H1 (cell line): ENCODE results near the gene BSG. TPM values are rescaled to one million over a fixed set of nuclear protein-coding genes. Genes with fewer than 3 reads are reported as not detected.

Experiments
- CTCF ChIA-PET: fragments of 300-600 bp; sonication (Branson Sonifier 250); formaldehyde crosslinking; loops from one replicate; lab custom pipeline; 2021; ENCODE audit not compliant: partially characterized antibody; lab: Charles Lee
- POLR2A ChIA-PET: fragments of 300-600 bp; sonication (Branson Sonifier 250); formaldehyde crosslinking; loops from one replicate; lab custom pipeline; 2021; ENCODE audit warnings: inconsistent platforms; ENCODE audit not compliant: partially characterized antibody; lab: Charles Lee
- DNase-seq, 2 experiments: peaks; one replicate each; pipeline versions ENCODE4 v3.0.0 to v3.0.0-alpha.2; 2010 to 2022; ENCODE audit warnings: low spot score in 2 of 2, low read depth in 1 of 2, mixed read lengths in 1 of 2
- FAIRE-seq: peaks from 2 replicates; lab custom pipeline; 2011; peaks lifted over from hg19 to GRCh38; lab: Jason Lieb, UNC
- H2AFZ ChIP-seq: 2 replicates; pipeline ENCODE4 v1.8.1; 2012; ENCODE audit warnings: low read length, inconsistent platforms
- H2AK5ac ChIP-seq: 2 replicates; pipeline ENCODE4 v1.6.1; 2013; ENCODE audit warnings: low read depth, low read length
- H2BK120ac ChIP-seq: replicated peaks from 2 replicates; pipeline ENCODE3; 2013; ENCODE audit warnings: low read depth, low read length, inconsistent platforms
- H2BK12ac ChIP-seq: 2 replicates; pipeline ENCODE4 v1.6.1; 2013; ENCODE audit warnings: low read depth, low read length
- H2BK15ac ChIP-seq: 2 replicates; pipeline ENCODE4 v1.6.1; 2013; ENCODE audit warnings: low read length
- H2BK20ac ChIP-seq: 2 replicates; pipeline ENCODE4 v1.6.1; 2013; ENCODE audit warnings: low read length
- H2BK5ac ChIP-seq: 2 replicates; pipeline ENCODE4 v1.6.1; 2013; ENCODE audit warnings: low read depth, low read length
- H3K14ac ChIP-seq: 2 replicates; pipeline ENCODE4 v1.6.1; 2013; ENCODE audit warnings: inconsistent platforms; ENCODE audit not compliant: insufficient read length
- H3K18ac ChIP-seq: 2 replicates; pipeline ENCODE4 v1.6.1; 2013; ENCODE audit warnings: low read length; ENCODE audit errors: extremely low read depth
- H3K23ac ChIP-seq: 2 replicates; pipeline ENCODE4 v1.6.1; 2013; ENCODE audit warnings: inconsistent platforms; ENCODE audit not compliant: insufficient read length
- H3K23me2 ChIP-seq: 2 replicates; pipeline ENCODE4 v1.6.1; 2013; ENCODE audit warnings: low read depth, low read length
- H3K27ac ChIP-seq: 2 replicates; pipeline ENCODE4 v1.6.1; 2011; ENCODE audit warnings: low read depth, low read length, inconsistent platforms
- H3K27me3 ChIP-seq, 4 experiments: replicated peaks in 1 of 4; 1 replicate in 1 of 4; 2 replicates in 3 of 4; pipeline versions ENCODE4 v1.6.1 to v1.8.1; 2011 to 2013; ENCODE audit warnings: low read length in 3 of 4, mild to moderate bottlenecking in 3 of 4, inconsistent platforms in 2 of 4, mixed read lengths in 2 of 4, moderate library complexity in 1 of 4; ENCODE audit not compliant: control insufficient read depth in 3 of 4, insufficient read depth in 3 of 4; ENCODE audit errors: extremely low read depth in 1 of 4
- H3K36me3 ChIP-seq, 4 experiments: 2 replicates each; pipeline versions ENCODE4 v1.6.1 to v1.8.1; 2011 to 2013; ENCODE audit warnings: mild to moderate bottlenecking in 4 of 4, low read length in 3 of 4, moderate library complexity in 2 of 4, control low read depth in 1 of 4, inconsistent platforms in 1 of 4; ENCODE audit not compliant: insufficient read depth in 4 of 4, control insufficient read depth in 2 of 4
- H3K4ac ChIP-seq: replicated peaks from 2 replicates; pipeline ENCODE3; 2013; ENCODE audit warnings: low read length, low read depth, mixed read lengths, inconsistent platforms; ENCODE audit not compliant: insufficient read length
- H3K4me1 ChIP-seq, 4 experiments: replicated peaks in 1 of 4; 1 replicate in 1 of 4; 2 replicates in 3 of 4; pipeline versions ENCODE4 v1.6.1 to v1.8.1; 2011 to 2013; ENCODE audit warnings: low read length in 3 of 4, inconsistent platforms in 2 of 4, mixed read lengths in 1 of 4; ENCODE audit not compliant: insufficient read depth in 4 of 4, control insufficient read depth in 3 of 4
- H3K4me2 ChIP-seq, 2 experiments: 2 replicates each; pipeline versions ENCODE4 v1.6.1 to v1.8.1; 2011 to 2013; ENCODE audit warnings: low read depth in 2 of 2, low read length in 2 of 2, control low read depth in 1 of 2, inconsistent platforms in 1 of 2, mild to moderate bottlenecking in 1 of 2; ENCODE audit not compliant: insufficient read depth in 1 of 2
- H3K4me3 ChIP-seq, 4 experiments: fragments of 200-600, 300-600 bp in 1 of 4; sonication (generic), shearing (Covaris generic), sonication (Bioruptor Twin) in 1 of 4; 2 replicates each; pipeline versions ENCODE4 v1.5.1 to v1.8.1; 2011 to 2016; ENCODE audit warnings: low read length in 4 of 4, low read depth in 3 of 4, control low read depth in 2 of 4, inconsistent platforms in 2 of 4, mild to moderate bottlenecking in 2 of 4, mixed read lengths in 1 of 4, moderate library complexity in 1 of 4; ENCODE audit not compliant: insufficient read depth in 2 of 4; ENCODE audit errors: extremely low read depth in 1 of 4
- H3K56ac ChIP-seq: replicated peaks from 2 replicates; pipeline ENCODE3; 2013; ENCODE audit warnings: low read depth, mild to moderate bottlenecking, mixed read lengths, low read length, inconsistent platforms; ENCODE audit not compliant: insufficient read length
- H3K79me1 ChIP-seq: 2 replicates; pipeline ENCODE4 v1.6.1; 2013; ENCODE audit warnings: low read depth, low read length, control low read depth
- H3K79me2 ChIP-seq, 2 experiments: 2 replicates each; pipeline versions ENCODE4 v1.6.1 to v1.8.1; 2012 to 2013; ENCODE audit warnings: low read length in 2 of 2, mild to moderate bottlenecking in 2 of 2, inconsistent platforms in 1 of 2; ENCODE audit not compliant: insufficient read depth in 2 of 2, control insufficient read depth in 1 of 2
- H3K9ac ChIP-seq, 4 experiments: replicated peaks in 1 of 4; 1 replicate in 1 of 4; 2 replicates in 3 of 4; pipeline versions ENCODE4 v1.6.1 to v1.8.1; 2011 to 2013; ENCODE audit warnings: low read depth in 3 of 4, low read length in 3 of 4, control low read depth in 2 of 4, mild to moderate bottlenecking in 2 of 4, moderate library complexity in 2 of 4, inconsistent platforms in 1 of 4; ENCODE audit errors: extremely low read depth in 1 of 4
- H3K9me3 ChIP-seq, 2 experiments: 2 replicates each; pipeline versions ENCODE4 v1.6.1 to v1.8.1; 2012 to 2013; ENCODE audit warnings: mild to moderate bottlenecking in 2 of 2, moderate library complexity in 2 of 2, control low read depth in 1 of 2, inconsistent platforms in 1 of 2, low read depth in 1 of 2, low read length in 1 of 2, mixed read lengths in 1 of 2; ENCODE audit not compliant: insufficient read depth in 2 of 2
- H4K20me1 ChIP-seq, 2 experiments: replicated peaks in 1 of 2; 2 replicates each; pipeline versions ENCODE3 to v1.8.1; 2011 to 2013; ENCODE audit warnings: inconsistent platforms in 2 of 2, low read length in 2 of 2, mild to moderate bottlenecking in 1 of 2; ENCODE audit not compliant: insufficient read depth in 2 of 2, control insufficient read depth in 1 of 2
- H4K5ac ChIP-seq: 2 replicates; pipeline ENCODE4 v1.6.1; 2013; ENCODE audit warnings: low read length, low read depth, mixed read lengths, inconsistent platforms; ENCODE audit not compliant: insufficient read length
- H4K8ac ChIP-seq: 2 replicates; pipeline ENCODE4 v1.8.0; 2013; ENCODE audit warnings: mild to moderate bottlenecking, moderate library complexity, low read length, inconsistent platforms; ENCODE audit not compliant: insufficient read depth; ENCODE audit errors: extremely low read depth
- H4K91ac ChIP-seq: replicated peaks from 2 replicates; pipeline ENCODE3; 2013; ENCODE audit warnings: low read length, mixed read lengths, inconsistent platforms; ENCODE audit not compliant: insufficient read length
- CTBP2 ChIP-seq: IDR thresholded peaks from 2 replicates; pipeline ENCODE4 v1.7.0; 2011; ENCODE audit warnings: borderline replicate concordance, mild to moderate bottlenecking, moderate library complexity, mixed read lengths, low read length; ENCODE audit not compliant: insufficient read depth, insufficient read length
- CTCF ChIP-seq, 3 experiments: IDR thresholded peaks; 1 replicate in 2 of 3; 2 replicates in 1 of 3; pipeline versions ENCODE4 v1.5.1 to v1.6.1; 2011; ENCODE audit warnings: low read length in 3 of 3, mild to moderate bottlenecking in 3 of 3, inconsistent platforms in 2 of 3, low read depth in 1 of 3, moderate library complexity in 1 of 3; ENCODE audit not compliant: insufficient read depth in 1 of 3; ENCODE audit errors: control extremely low read depth in 1 of 3
- RAD21 ChIP-seq, 2 experiments: IDR thresholded peaks in 1 of 2; conservative IDR thresholded peaks in 1 of 2; 2 replicates each; pipeline ENCODE4 v1.6.1; 2011; ENCODE audit warnings: low read depth in 2 of 2, low read length in 2 of 2, improper control_type of control experiment in 1 of 2, inconsistent platforms in 1 of 2, mild to moderate bottlenecking in 1 of 2, moderate library complexity in 1 of 2
- whole genome bisulfite sequencing, 2 experiments: shearing (Covaris generic) in 1 of 2; methylation state at CpG; one replicate each; pipeline versions ENCODE4 v1.1.6 to v1.1.7; 2013 to 2015; ENCODE audit warnings: low lambda C conversion rate in 2 of 2, mixed read lengths in 2 of 2, inconsistent platforms in 1 of 2, low coverage in 1 of 2, missing lambda C conversion rate in 1 of 2; ENCODE audit not compliant: insufficient replicate concordance in 2 of 2, insufficient coverage in 1 of 2, insufficient read length in 1 of 2; ENCODE audit errors: extremely low coverage in 1 of 2, missing lambda C conversion rate in 1 of 2; 5-methylcytosine and 5-hydroxymethylcytosine counted together
- polyA plus RNA-seq, 7 experiments: library from polyadenylated mRNA; depleted of rRNA in 3 of 7; stranded (reverse) in 5 of 7; unstranded in 2 of 7; fragments of >200 nt in 5 of 7; fragments of 200-250 nt in 2 of 7; gene quantifications; 1 replicate in 5 of 7; 2 replicates in 1 of 7; 4 replicates in 1 of 7; pipeline versions ENCODE4 v1.2.1 to v1.2.3, GENCODE V29; 2011 to 2013; ENCODE audit warnings: missing spikeins in 2 of 7, mixed read lengths in 2 of 7
- total RNA-seq: library from RNA; stranded (reverse); fragmentation: NEBNext Ultra II Directional; extraction: Animal tissue kit (Norgen Biotek cat#: 25700); gene quantifications from 2 replicates; pipeline ENCODE4 v1.2.1, GENCODE V29; 2021

BSG gene
- total and polyA plus RNA-seq, 2 of the 8 experiments (the other 6 are each of a cell fraction or from before 2014, with no cell fraction given) = 726 to 1,055 TPM

GRCh38 chr19:577439-578392 is 5.3 kb downstream of the BSG start:
- Histone ChIP-seq H3K27me3 (no peaks in the 10 kb centered on the region), H2BK15ac (no peak overlapping the region), H3K9me3 (no peaks in the 10 kb centered on the region), H2BK20ac (no peak overlapping the region), H2BK5ac (peak overlapping the region; percentile 60; the same call in 1 of the 2 replicates), H3K18ac (no peak overlapping the region), H3K4me1 (peaks cover 0 to 20% (median 9%) of the 10 kb centered on the region in 4 experiments; a peak in 5 of 7 replicates), H3K4ac (no peak overlapping the region), H3K23ac (no peak overlapping the region), H4K8ac (peak overlapping the region; percentile 45), H3K14ac (no peak overlapping the region), H3K27ac (no peak overlapping the region; the same call in 1 of the 2 replicates), H3K4me2 (no peak overlapping the region), H4K91ac (no peak overlapping the region), H2AK5ac (no peak overlapping the region), H2AFZ (no peak overlapping the region), H2BK12ac (no peak overlapping the region), H3K36me3 (peaks cover 10 to 43% (median 22%) of the 10 kb centered on the region in 4 experiments; a peak in 6 of 8 replicates), H3K79me2 (peaks cover 52 to 78% of the 10 kb centered on the region in 2 experiments), H2BK120ac (no peak overlapping the region)
- 94% methylated on average over 45 of the region's 66 CpGs; no CpG with 5 or more reads in 1 of the 2 experiments for WGBS, 2 experiments
- POLR2A ChIA-PET = interaction anchor here (0.8 to 4.8 kb wide), 9 partner anchors 8 to 89 kb away, joined by 3 to 78 read pairs (median 6); partner anchors contain the start of genes CDC34 and HCN2
- DNase-seq = no peak
- CTCF ChIA-PET = interaction anchor here (1.0 to 4.7 kb wide), 7 partner anchors 8 to 93 kb away, joined by 3 to 51 read pairs (median 5); no protein-coding TSS in a partner anchor
- no peak for FAIRE-seq
- no peak for TF ChIP-seq CTBP2
- peak; percentile 25 to 50 (median 30); a peak in 3 of 4 replicates for TF ChIP-seq CTCF (IDR thresholded peaks at IDR 0.05; ENCODE audit: control extremely low read depth in 1 of 3, insufficient read depth in 1 of 3, low read depth in 1 of 3, low read length in 3 of 3)
- TF ChIP-seq RAD21 (IDR thresholded peaks at IDR 0.05 in 1 of 2, conservative IDR thresholded peaks at IDR 0.05 in 1 of 2; ENCODE audit: low read depth in 2 of 2, low read length in 2 of 2) = peak in 1 of 2 experiments; percentile 28; a peak in 2 of 4 replicates
- TF ChIP-seq, all 59 proteins: peak for 2
- no peak overlapping the region for H3K4me3 ChIP-seq
- H3K9ac ChIP-seq = no peak overlapping the region
- peaks cover 14% of the 10 kb centered on the region for H3K79me1 ChIP-seq
- no peak overlapping the region for H4K5ac ChIP-seq
- H4K20me1 ChIP-seq = peaks cover 37 to 47% of the 10 kb centered on the region in 2 experiments
- H3K56ac ChIP-seq = no peak overlapping the region
- peaks cover 2% of the 10 kb centered on the region; the same call in 1 of the 2 replicates for H3K23me2 ChIP-seq
